Measurements from ENCODE around the gene GNPDA1. TPM values are rescaled to one million over a fixed set of nuclear protein-coding genes. Genes with fewer than 3 reads are reported as not detected.
A peak's percentile ranks its signal among the peaks of the same experiment; 100 is the strongest.

Gene GNPDA1
- polyA plus RNA-seq, 5 donors, result 36.0 to 42.3 (median 40.2) TPM

GRCh38 chr5:141958546-141959172, 54.2 kb downstream of the GNPDA1 start:
- no peak for DNase-seq

GRCh38 chr5:141958113-141958512, 54.7 kb downstream of the GNPDA1 start, which contains the start of gene PCDH12:
PCDH12 (minus strand) TSS chr5:141958202; CDS start chr5:141957851, 351 bp downstream.
- DNase-seq, result peak; percentile 51 to 71

GRCh38 chr5:141957367-141957996, 55.3 kb downstream of the GNPDA1 start:
- DNase-seq, result no peak

GRCh38 chr5:141954194-141954593, 58.6 kb downstream of the GNPDA1 start:
- DNase-seq, result no peak

GRCh38 chr5:141952020-141952419, 60.8 kb downstream of the GNPDA1 start:
- DNase-seq, result no peak

GRCh38 chr5:141951332-141951781, 61.5 kb downstream of the GNPDA1 start:
- peak; percentile 35 to 46 for DNase-seq

Other genes starting within 250 kb of the GNPDA1 start
- gene PCDH1, start 134.6 kb downstream of the GNPDA1 start, polyA plus RNA-seq (ENCODE audit: insufficient read depth in 1 of 5, insufficient read length in 5 of 5, low replicate concordance in 1 of 5), result 10 to 100 TPM; 22.2 to 32.4 (median 24.8) TPM
- 100 to 1,000 TPM; 142 to 165 (median 146) TPM for gene DELE1, start 89.2 kb downstream of the GNPDA1 start, polyA plus RNA-seq (ENCODE audit: insufficient read depth in 1 of 5, insufficient read length in 5 of 5, low replicate concordance in 1 of 5)
- 10 to 100 TPM; 33.0 to 41.9 (median 35.7) TPM for gene PCDH12, start 54.8 kb downstream of the GNPDA1 start, polyA plus RNA-seq (ENCODE audit: insufficient read depth in 1 of 5, insufficient read length in 5 of 5, low replicate concordance in 1 of 5)
- gene RNF14, start 43.9 kb downstream of the GNPDA1 start, polyA plus RNA-seq (ENCODE audit: insufficient read depth in 1 of 5, insufficient read length in 5 of 5, low replicate concordance in 1 of 5), result 10 to 100 TPM; 43.5 to 50.3 (median 49.4) TPM
- gene NDFIP1, start 95.8 kb upstream of the GNPDA1 start, polyA plus RNA-seq (ENCODE audit: insufficient read depth in 1 of 5, insufficient read length in 5 of 5, low replicate concordance in 1 of 5), result 100 to 1,000 TPM in 3 of 5 donors, 10 to 100 TPM in 2; 93.6 to 115 (median 105) TPM